Activated CD4-positive, alpha-beta T cell treated with anti-CD3 and anti-CD28 coated beads for 48 hours (primary cell): ENCODE data around the gene ABLIM1.

Source experiments
- DNase-seq: peaks from one replicate; pipeline ENCODE4 v3.0.0-alpha.2; 2020

The ABLIM1 gene

GRCh38 chr10:114541081-114541796, 116.8 kb downstream of the ABLIM1 start:
- peak; percentile 79 for DNase-seq

DNA sequence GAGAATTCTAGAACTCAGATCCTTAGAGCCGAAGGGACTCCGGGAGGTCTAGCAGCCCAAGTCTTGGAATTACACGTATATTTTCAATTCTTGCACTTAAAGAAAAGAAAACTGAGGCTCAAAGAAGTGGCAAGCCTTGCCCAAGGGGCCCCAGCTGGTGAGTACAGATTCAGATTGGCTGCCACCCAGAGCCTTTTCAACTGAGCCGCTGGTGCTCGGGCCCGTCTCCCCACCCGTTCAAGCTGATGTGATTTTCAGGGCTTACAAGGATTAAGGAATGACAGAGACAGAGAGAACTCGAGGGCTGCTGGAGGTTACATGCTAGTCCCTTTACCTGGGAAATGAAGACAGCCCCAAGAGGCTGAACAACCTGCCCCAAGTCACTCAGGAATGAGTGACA, 117.8 kb downstream of the ABLIM1 start:
- DNase-seq: peak; percentile 41

DNA sequence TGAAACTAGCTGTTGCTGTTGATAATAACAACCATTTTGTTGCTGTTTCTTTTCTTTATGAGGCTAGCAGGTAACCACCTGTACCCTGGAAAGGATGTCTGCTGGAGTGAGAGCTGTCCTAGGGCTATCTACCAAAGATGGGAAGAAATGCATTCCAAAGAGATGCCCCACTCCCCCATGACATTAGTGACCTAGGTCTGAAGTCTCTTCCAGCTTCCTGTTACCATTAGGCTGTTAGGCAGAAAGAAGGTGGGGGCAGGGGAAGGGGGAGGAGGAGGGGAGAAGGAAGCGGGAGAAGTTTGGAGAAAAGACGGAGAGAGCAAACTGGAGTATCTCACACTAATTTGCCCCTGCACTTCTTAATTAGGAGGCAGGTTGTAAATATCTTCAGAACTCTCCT, 118.5 kb downstream of the ABLIM1 start:
- DNase-seq: no peak

DNA sequence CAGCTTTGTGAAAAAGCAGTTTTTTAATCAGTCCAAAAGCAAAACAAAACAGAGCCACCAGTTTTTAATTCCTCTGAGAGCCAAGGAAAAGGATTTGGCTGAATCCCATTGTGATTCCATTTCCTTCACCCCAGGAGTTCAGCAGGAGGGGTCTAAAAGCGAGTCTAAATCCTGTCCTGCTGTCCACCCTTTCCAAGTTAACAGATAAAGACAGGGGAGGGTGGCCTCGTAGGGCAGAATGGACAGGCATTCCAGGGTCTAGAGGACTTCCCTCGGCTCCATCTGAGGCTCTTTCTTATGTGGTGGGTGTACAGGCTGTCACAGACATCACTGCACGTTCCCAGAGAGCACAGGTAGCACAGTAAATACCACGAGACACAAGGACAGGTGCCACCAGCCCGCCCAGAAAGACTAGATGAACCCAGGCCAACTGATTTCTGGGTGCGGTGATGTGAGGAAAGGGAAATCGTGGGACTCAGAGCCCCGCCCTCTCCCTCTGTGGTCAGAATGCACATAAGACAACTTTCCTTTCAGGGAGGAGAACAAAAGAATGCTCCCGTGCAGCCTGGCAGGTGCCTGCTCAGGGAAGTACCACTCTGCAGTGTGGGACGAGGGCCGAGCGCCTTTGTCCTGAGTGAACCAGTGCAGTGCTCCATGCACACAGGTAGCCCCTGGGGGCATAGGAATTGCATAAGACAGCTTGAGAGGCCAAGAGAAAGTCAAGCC, 119.7 kb downstream of the ABLIM1 start:
- peak; percentile 70 for DNase-seq

DNA sequence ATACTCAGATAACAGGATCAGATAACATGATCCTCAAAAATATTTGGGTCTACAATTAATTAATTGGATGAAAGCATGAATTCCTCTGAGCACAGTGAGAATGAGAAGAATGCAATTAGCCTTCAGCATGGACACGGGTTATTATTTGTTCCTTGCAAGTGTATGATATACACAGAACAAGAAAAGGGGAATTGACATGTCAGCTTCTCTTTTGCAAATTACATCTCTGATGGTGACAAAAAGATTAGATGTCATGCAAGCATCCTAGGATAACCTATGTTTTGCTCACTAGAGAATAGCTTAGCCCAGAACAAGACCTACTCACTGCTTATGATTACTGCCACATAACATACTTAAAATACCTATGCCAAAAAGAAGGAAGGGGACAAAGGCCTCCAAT, 120.3 kb downstream of the ABLIM1 start:
- no peak for DNase-seq

DNA sequence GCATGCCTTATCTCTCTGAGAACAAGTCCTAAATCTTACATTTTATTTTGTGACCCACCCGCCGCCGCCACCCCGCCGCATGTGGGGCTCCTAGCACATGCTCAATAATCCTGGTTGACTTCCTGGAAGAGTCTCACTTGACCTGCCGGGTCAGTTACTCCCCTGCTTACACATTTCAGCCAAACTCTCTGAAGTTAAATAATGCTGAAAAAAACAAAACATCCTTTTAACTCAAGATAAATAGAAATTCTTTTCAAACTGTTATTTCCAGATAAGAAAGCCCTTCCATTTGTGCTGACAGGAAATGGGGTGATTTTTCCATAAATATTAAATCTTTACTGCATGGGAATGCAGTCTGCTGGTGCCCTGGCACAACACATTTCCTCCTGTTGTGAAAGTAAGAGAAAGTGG, 123.5 kb downstream of the ABLIM1 start:
- DNase-seq: no peak

DNA sequence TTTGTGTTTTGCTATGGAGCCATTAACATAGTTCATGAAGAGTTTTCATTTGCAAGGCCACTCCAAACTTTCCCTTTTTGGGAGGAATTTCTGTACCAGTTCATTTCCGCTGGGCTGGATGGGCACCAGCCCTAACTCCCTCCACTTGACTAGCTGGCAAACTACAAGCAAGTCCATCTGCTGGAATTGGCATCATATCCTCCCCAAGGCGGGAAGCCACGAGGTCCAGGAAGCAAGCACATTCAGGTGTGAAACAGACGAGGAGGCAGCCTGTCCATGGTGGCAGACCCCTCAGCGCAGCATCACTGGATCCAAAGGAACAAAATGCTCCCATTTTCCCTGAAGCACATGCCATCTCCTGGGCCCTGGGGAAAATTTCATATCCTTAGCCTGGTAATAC, 125.8 kb downstream of the ABLIM1 start:
- DNase-seq: no peak

DNA sequence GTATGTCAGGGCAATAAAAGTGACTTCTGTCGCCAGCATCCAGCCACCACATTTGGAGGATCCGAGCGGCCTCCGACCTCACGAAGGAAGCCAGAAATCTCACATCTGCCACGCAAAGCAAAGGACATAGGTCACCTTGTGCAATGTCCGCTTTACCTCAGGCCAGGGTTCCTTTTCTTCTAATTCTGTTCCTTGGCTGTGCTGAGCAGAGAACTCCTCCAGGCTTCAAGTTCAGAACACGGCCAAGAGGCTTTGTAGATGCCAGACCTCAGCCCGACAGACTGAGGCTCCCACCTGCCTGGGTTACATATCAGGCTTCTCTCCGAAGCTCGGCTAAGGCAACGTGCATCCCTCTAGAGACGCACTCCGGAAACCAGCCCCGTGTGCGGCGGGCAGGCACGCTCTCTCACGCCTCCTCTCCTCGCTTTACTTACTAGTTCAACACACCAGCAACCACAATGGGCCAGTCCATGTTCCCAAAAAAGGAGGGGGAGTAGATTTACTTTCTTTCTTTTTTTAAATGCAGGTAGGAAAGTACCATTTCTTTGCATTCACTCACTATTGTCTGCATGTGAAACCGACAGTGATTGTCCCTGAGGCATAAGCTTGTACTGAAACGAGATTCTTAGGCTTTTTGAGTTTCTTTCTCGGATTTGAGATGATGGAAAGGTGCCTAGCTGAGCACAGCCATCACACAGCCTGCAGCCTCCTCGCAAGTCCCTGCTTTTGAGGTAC, 131.4 kb downstream of the ABLIM1 start:
- peak; percentile 93 for DNase-seq

- DNase-seq: no peak
Observed at GRCh38 chr10:114526126-114526503, 132.0 kb downstream of the ABLIM1 start.

- DNase-seq: no peak
Observed at GRCh38 chr10:114525368-114525949, 132.6 kb downstream of the ABLIM1 start.

- no peak for DNase-seq
Observed at GRCh38 chr10:114523876-114524275, 134.2 kb downstream of the ABLIM1 start.

DNA sequence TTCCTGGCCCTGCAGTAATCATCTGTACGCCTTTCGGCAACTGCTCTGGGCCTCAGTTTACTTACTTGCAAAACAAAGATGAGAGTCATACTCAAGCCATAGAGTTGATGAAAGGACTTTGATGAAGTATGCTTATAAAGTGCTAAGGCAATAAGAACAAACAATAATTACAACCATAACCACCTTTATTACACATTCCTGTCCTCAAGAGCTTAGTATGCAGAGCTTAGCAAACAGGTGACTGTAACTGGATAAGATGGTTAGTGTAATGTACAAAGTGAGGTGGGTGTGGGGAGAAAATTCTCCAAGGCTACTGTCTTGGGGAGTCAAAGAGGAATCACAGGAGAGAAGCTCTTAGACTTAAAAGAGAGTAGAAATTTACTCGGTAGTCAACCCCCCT, 136.8 kb downstream of the ABLIM1 start:
- no peak for DNase-seq

DNA sequence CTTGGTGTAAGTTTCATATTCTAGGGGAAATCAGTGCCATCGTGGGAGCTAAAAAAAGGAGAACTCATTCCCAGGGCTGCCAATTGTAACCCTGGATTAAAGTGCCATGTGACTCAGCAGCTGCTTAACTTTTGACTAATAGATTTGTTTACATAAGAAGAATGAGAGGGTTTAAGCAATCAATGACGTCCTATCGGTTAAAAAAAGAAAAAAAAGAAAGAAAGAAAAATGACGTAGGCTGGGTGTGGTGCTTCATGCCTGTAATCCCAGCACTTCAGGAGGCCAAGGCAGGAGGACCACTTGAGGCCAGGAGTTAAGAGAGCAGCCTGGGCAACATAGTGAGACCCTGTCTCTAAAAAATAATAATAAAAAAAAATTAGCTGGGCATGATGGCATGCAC, 137.6 kb downstream of the ABLIM1 start:
- no peak for DNase-seq

DNA sequence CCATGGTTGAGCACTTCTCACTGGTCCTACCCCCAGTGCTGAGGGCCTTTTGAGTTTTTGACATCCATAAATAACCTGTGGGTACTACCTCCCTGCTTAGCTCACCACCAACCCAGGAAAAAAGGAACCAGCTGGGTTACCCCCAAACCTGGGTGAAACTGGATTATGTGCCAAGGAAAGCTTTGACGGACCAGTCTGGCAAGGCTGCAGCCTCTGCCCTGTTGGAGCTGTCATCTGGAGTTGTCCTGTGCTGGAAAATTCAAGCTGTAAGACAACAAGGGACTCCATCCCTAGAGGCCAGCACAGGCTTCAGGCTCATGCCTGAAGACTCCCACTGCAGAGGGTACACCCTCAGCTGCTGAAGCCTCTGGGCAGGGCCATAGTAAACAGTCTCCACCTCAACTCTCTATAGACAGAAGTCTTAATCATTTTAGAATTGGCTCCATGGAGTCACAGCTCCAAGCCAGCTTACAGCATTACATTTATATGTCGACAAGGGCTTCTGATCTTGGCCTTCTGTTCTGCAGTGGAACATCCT, 138.2 kb downstream of the ABLIM1 start:
- DNase-seq: no peak

DNA sequence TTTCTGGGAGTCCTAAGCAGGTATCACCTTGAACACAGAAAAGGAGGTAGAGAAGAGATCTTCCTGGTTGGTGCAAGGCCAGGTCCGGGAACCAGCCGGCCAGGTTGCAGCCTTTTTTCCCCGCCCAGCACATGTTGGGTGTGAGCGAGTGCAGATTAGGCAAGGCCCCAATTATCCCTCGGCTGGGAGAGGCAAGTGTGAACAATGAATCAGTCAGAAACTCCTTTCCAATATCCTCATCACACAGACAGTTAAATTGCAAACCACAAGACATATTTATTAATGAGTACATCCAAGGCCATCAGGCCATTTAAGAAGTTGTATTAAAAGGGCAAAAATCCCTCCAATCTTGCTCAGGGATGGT, 138.8 kb downstream of the ABLIM1 start:
- DNase-seq: no peak

- DNase-seq: no peak
Observed at GRCh38 chr10:114518401-114519305, 139.4 kb downstream of the ABLIM1 start.

DNA sequence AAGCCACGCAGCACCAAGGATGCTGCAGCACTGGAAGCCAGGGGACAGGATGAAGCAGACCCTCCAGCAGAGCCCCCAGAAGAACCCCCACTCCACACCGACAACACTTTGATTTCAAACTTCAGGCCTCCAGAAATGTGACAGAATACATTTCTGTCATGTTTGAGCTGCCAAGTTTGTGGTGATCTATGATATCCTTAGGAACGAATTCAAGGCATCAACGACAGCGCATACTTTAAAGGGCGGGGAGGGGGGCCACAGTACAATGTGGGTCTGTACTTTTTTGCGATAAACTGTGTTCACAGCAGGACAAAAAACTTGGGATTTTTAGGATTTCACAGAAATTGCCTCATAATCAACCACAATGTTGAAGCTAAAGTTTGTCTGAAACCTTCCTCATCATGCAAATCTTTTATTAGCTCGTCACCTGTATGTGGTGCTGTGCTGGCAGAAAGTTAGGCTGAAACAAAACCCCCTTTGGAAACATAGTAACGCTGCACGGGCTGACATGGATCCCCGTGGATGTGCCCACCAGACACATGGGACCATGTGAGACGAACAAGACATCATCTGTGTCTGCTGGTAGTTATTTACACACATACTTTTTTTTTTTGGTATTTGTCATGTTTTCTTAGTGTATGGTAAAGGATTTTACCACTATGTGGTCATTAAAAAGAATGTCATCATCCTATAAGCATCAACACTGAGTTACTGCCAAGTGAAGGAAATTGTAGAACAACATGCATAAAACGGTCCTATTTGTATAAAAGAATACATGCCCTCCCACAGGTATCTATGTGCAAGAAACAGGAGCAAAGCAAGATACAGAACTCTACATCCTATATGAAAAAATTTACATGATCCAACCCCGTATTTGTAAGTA, 140.5 kb downstream of the ABLIM1 start:
- no peak for DNase-seq

DNA sequence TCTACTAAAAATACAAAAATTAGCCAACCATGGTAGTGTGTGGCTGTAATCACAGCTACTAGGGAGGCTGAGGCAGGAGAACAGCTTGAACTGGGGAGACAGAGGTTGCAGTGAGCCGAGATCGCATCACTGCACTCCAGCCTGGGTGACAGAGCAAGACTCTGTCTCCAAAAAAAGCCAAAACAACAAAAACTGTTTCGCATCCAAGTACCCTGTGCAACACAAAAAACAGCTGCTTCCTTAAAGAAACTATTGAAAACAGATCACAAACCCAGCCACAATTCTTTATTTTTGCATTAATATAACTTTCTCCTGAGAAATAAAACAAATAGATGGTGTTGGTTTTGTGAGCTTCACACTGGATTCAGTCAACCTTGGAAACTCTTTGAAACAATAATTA, 141.7 kb downstream of the ABLIM1 start:
- DNase-seq: no peak

- DNase-seq: no peak
Observed at GRCh38 chr10:114515298-114515914, 142.7 kb downstream of the ABLIM1 start.

DNA sequence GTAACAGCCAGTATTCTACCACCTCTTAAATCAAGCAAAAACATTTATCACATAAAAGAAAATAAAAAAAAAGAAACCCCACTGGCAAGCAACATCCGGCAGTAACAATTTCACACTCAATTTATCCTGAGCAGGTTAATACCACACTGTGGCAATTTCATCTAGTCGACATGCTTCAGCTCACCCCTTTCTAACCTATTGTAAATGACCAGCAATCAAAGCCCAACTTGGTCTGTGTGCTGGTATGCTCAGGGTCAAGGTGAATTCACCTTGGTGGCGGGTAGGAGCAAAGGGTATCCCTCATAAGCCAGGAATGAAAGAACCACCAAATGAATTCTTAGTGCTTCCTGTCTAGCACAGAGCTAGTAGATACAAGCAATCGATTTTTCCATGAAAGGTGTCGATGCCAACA, 144.7 kb downstream of the ABLIM1 start:
- no peak for DNase-seq

GRCh38 chr10:114511881-114512280, 146.2 kb downstream of the ABLIM1 start:
- DNase-seq: no peak
